GM21515 (cell line): ENCODE results near the gene RPF1.
"Not testable (repeated sequence)": the region's sequence is repeated elsewhere in the genome, so short reads cannot be mapped to it uniquely, and the experiment has no call there.

Experiments
- ATAC-seq: cut with Tn5 transposase; IDR thresholded peaks from one replicate; pipeline ENCODE4 v1.9.1; 2021; ENCODE audit not compliant: unreplicated experiment

Gene RPF1

GRCh38 chr1:84478876-84479868, at the start of gene RPF1:
RPF1 (plus strand) TSS chr1:84479266; CDS start chr1:84479282, 16 bp downstream.
- peak; percentile 98 for ATAC-seq

DNA sequence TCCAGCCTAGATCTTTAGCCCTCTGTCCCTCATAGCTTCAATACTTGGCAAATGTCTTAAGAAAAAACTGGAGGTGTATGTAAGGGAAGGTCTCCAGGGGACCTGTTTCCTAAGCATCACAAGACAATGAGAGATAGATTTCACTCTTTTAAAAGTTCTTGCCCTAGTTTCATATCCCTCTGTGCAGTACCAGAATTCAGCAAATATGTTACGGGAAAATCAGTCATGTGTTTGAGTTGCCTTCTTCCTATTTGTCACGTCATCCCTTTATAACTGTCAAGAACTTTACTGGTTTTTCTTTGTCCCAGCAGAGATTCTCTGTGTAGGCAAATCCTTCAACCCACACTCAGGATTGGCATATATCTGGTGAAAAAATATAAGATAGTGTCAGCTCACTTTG, 48.5 kb upstream of the RPF1 start:
- ATAC-seq = no peak

DNA sequence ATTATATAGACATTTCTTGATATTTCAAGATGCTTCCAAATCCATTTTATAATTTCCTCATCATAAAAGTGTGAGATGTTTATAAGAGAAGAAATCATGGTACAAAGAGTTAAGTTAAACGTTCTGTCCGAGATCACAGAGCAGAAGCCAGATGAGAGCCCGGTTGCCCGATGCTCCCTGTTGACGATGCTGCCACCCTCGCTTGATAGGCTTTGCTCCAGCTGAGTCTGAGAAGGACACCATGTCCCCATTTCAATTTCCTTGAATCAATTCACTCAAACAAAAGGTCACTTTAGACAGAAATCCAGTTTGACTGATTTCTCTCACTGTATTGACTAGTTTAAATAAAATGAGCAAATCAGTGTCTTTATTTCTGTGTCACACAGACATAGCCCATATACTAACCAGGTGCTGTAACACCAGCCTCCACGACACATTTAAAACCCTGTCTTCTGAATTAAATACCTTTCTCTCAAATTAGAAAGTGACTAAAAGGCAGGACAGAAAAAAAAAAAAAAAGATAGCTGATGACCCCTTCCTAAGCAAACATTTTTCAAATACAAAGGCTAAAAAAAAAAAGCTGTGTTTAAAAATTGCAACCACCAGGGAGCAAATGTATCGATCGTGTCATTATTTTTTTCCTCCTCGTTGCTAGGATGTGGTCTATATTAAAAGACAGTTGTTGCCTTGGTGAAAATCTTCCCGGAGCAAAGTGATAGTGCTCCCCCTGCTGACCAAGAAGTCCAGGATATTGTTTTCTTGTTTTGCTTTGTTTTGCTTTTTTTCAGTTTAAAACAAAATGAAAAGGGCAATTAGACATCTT, 45.6 kb upstream of the RPF1 start:
- ATAC-seq = peak; percentile 54

DNA sequence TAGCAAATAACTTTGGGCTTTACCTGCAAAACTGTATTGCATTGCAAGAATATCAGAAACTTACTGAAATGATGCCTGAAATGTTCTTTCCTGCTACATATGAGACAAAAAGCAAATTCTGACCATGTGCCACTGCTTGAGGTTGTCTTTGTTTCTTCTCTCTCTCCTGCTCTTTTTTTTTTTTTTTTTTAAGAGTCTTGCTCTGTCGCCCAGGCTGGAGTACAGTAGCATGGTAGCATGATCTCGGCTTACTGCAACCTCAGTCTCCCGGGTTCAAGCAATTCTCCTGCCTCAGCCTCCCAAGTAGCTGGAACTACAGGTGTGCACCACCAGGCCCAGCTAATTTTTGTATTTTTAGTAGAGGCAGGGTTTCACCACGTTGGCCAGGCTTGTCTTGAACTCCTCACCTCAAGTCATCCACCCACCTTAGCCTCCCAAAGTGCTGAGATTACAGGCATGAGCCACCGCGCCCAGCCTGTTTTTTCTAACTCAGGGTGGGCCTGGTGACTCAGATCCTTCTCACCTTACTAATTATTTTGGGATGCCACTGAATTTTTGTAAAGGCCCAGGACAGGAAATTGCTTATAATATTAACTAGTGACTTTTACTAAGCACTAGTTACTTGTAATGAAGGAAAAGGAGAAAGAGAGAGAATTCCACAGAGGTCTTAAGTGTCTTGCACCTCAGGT, 44.8 kb upstream of the RPF1 start:
- no peak for ATAC-seq

DNA sequence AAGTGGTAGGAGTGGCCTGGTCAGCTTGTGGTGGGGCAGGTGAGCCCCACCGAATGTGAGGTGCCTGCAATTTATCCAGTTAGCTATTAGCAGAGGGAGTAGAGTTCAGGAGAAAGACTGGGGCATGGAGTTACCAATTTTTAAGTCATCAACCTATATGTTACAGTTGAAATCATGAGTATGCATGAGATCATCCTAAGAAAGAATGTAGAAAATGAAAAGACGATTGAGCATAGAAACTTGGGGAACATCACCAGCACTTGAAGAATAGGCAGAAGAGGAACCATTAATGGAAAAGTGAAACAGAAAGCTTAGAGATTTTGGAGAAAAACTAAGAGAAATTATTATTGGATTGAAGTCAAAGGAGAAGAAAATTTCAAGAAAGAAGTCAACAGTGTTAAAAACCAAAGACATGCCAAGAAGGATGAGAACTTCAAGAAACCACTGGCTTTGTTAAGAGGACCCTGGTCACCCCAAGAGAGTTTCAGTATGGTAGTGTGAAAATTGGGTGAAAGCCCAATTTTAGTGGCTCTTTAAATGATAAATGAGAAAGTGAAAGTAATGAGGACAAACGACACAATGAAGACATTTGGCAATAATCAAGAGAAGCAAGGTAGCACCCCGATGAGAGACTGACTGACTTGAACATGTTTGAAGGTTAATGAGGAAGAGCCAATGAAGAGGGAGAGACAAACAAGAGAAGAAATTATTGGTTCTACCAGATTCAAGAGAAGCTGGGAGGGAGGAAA, 44.1 kb upstream of the RPF1 start:
- ATAC-seq = peak; percentile 42

DNA sequence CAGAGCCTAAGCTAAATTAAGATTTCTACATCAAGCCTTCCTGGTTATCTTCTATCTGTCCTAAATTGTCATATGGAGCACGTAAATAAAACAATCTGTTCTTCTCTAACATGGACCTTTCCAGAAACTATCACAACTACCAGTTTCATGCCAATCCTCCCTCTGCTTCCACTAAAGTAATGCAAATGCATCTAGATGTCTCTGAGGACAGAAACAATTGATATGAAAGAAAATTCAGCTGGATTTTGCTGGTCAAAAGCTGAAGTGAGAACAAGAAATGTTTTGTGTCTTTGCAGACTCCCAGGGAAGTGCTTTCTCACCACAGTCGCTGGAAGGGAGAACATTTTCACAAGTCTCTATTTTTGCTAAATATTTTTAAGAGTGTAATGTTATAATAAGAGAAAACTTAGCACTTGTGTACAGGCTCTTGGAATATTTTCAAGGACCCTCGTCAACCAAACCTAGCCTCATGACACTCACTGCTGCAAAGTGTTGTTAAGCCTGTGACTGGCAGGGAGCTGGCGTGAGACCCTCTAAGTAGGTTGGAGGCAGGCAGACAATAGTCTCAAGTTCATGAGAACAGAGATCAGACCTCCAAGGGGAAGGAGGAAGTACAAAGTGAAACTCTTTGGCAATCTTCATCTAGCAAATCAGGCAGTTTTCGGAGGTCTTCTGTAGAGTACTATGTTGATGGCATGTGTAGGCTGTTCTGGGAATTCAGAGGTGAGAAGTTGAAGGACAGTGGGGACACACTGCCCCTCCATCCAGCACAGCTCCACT, 42.0 kb upstream of the RPF1 start:
- no peak for ATAC-seq

GRCh38 chr1:84442256-84442655, 36.8 kb upstream of the RPF1 start:
- peak; percentile 96 for ATAC-seq

DNA sequence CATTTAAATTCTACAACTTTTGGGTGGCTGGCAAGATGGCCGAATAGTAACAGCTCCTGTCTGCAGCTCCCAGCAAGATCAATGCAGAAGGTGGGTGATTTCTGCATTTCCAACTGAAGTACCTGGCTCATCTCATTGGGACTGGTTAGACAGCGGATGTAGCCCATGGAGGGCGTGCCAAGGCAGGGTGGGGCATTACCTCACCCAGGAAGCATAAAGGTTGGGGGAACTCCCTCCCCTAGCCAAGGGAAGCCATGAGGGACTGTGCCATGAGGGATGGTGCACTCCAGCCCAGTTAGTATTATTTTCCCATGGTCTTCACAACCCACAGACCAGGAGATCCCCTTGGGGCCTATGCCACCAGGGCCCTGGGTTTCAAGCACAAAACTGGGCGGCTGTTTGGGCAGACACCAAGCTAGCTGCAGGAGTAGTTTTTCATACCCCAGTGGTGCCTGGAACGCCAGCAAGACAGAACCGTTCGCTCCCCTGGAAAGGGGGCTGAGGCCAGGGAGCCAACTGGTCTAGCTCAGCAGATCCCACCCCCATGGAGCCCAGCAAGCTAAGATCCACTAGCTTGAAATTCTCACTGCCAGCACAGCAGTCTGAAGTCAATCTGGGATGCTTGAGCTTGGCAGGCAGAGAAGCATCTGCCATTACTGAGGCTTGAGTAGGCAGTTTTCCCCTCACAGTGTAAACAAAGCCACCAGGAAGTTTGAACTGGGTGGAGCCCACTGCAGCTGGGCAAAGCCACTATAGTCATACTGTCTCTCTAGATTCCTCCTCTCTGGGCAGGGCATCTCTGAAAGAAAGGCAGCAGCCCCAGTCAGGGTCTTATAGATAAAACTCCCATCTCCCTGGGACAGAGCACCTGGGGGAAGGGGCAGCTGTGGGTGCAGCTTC, 36.1 kb upstream of the RPF1 start:
- ATAC-seq = not testable (repeated sequence)

DNA sequence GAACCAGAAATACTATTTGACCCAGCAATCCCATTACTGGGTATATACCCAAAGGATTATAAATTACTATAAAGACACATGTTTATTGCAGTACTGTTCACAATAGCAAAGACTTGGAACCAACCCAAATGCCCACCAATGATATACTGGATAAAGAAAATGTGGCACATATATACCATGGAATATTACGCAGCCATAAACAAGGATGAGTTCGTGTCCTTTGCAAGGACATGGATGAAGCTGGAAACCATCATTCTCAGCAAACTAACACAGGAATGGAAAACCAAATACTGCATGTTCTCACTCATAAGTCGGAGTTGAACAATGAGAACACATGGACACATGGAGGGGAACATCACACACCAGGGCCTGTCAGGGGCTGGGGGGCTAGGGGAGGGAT, 30.4 kb upstream of the RPF1 start:
- ATAC-seq = not testable (repeated sequence)

DNA sequence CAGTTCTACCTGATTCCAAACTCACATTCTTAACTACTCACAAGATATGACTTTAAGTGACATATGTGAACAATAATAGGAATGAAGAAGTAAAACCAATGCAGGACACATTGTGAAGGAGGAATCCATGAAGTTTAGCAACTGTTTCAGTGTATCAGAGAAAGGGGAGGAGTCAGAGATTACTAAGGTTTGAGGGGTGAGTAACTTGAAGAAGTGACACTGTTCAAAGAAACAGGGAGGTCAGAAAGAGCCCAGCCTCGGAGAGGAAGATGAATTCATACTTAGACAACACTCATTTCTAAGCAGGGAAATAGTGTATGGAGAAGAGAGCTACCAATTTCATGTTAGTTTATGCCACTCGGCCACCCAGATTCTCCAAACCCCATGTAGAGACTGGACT, 28.2 kb upstream of the RPF1 start:
- no peak for ATAC-seq

DNA sequence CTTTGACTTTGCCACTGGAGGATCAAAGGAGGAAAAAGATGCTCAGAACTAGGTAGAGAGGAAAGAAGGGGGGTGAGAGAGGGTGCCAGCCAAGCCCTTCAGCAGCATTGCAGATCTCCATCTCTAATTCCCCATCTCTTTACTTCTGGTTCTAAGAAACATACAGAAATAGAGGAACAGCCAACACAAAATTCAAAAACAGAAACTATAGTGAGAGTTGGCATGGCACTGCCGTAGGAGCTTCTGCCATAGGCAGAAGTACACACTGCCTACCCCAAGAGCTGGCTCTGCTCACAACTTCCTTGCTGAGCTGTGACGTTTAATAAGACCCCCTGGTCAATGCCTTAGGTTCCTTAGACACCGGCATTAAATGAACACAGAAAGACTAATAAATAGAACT, 26.6 kb upstream of the RPF1 start:
- ATAC-seq = no peak

DNA sequence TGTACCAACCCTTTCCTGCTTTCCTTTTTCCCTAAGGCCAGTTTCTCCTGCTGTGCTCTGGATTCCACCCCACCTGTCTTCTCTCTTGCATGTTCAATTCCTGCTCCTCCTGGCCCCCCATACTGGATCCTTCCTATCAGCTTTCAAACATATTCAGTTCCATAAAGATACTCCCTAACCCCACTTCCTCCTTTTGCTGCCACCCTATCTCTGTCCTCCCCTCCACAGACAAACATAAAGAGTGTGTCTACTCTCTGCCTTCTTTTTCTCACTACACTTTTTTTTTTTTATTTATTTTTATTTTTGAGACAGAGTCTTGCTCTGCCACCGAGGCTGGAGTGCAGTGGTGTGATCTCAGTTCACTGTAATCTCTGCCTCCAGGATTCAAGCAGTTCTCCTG, 16.9 kb upstream of the RPF1 start:
- no peak for ATAC-seq

- no peak for ATAC-seq
Measured at GRCh38 chr1:84467298-84467697, 11.8 kb upstream of the RPF1 start.

- ATAC-seq = no peak
Measured at GRCh38 chr1:84476225-84476624, 2.8 kb upstream of the RPF1 start.

- peak; percentile 11 for ATAC-seq
Measured at GRCh38 chr1:84479998-84480397, 932 bp downstream of the RPF1 start.

DNA sequence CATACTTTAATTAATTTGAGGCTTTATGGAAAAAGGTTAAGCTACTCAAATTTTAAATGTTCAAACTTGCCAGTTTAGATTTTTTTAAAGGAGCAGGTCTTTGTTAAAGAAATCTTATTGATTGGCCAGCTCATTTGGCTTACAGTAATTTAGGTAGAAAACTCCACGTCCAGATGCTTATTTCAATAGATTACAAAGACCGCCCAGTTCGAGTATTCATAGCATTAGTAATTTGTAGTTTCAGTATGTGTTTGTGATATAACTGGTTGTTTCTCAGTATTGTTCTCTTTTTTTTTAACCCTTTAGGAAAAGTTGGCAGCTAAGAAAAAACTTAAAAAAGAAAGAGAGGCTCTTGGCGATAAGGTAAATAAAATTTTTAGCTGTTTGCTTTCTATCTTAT, 1.6 kb downstream of the RPF1 start:
- no peak for ATAC-seq

GRCh38 chr1:84481317-84481716, 2.3 kb downstream of the RPF1 start:
- ATAC-seq = no peak

DNA sequence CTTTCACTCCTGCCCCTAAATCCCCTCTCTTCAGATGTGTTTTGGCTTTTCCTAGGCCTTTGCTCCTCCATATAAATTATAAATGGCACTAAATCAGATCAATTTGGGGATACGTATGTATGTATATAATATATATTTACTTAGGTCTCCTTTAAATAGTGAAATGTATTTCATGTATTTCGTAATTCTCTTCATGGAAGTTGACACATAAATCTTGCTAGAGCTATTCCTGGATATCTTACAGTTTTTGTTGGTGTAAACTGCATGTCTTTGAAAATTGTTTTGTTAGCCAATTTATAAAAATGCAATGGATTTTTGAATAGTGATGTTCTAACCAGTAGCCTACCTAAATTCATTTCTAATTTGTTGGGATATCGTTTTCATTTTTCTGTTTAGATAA, 9.0 kb downstream of the RPF1 start:
- ATAC-seq = no peak

DNA sequence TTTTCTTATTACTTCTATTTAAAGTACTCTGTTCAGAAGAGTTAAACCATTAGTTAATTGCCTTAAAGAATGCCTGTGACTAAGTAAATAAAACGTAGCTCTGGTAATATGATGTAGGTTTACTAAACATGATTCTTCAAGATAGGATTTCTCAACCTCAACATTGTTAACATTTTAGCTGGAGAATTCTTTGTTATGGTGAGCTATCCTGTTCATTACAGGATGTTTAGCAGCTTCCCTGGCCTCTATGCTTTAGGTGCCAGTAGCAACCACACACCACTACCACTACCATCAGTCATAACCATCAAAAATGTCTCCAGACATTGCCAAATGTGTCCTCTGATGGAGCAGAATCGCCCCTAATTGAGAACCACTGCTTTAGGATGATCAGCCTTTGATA, 10.7 kb downstream of the RPF1 start:
- no peak for ATAC-seq
